Peyer's patch (tissue), 4 donors: ENCODE results near the gene FBLN1. TPM values are rescaled to one million over a fixed set of nuclear protein-coding genes. Genes with fewer than 3 reads are reported as not detected.

Experiments used
- DNase-seq, 3 donors: peaks; one replicate each; pipeline ENCODE4 v3.0.0-alpha.2; 2017 to 2019
- H3K27ac ChIP-seq, 4 donors: fragments of 200-600 bp; sonication (generic); one replicate each; pipeline ENCODE4 v1.5.1; 2016 to 2019
- H3K27me3 ChIP-seq, 2 donors: fragments of 200-600 bp; sonication (generic); one replicate each; pipeline ENCODE4 v1.5.1; 2019
- H3K36me3 ChIP-seq, 3 donors: fragments of 200-600 bp; sonication (generic); one replicate each; pipeline ENCODE4 v1.5.1; 2016 to 2019
- H3K4me1 ChIP-seq, 4 donors: fragments of 200-600 bp; sonication (generic); one replicate each; pipeline ENCODE4 v1.5.1; 2016 to 2019
- H3K4me3 ChIP-seq, 4 donors: fragments of 200-600 bp; sonication (generic); 1 replicate in 3 of 4; 2 replicates in 1 of 4; pipeline ENCODE4 v1.5.1; 2016 to 2019; ENCODE audit warnings: mild to moderate bottlenecking in 1 of 4
- H3K9me3 ChIP-seq, 4 donors: fragments of 200-600 bp; sonication (generic); one replicate each; pipeline ENCODE4 v1.5.1; 2016 to 2019; ENCODE audit warnings: mild to moderate bottlenecking in 1 of 4
- CTCF ChIP-seq, 6 experiments: fragments of 450-650 bp in 4 of 6; fragments of 200-600 bp in 2 of 6; sonication (generic) in 1 of 6; IDR thresholded peaks; one replicate each; pipeline ENCODE4 v1.5.1; 2017 to 2019; ENCODE audit warnings: antibody characterized with exemption in 6 of 6, mild to moderate bottlenecking in 3 of 6, moderate library complexity in 1 of 6
- POLR2A ChIP-seq, 2 donors: fragments of 450-650 bp; IDR thresholded peaks; one replicate each; pipeline ENCODE4 v1.5.1; 2017; ENCODE audit warnings: antibody characterized with exemption in 2 of 2, mild to moderate bottlenecking in 2 of 2, moderate library complexity in 2 of 2
- total RNA-seq, 4 donors: library from RNA; depleted of rRNA; stranded (reverse); fragments of >200 nt; gene quantifications; one replicate each; pipeline ENCODE4 v1.1.0, GENCODE V29; 2016

Gene FBLN1
- total RNA-seq, 4 donors from 2014 or later, result 29.8 to 162 (median 136) TPM

GRCh38 chr22:45525480-45525879 is 22.8 kb downstream of the FBLN1 start:
- no peak overlapping the region for H3K4me3 ChIP-seq
- H3K27me3 ChIP-seq, result no peaks in the 10 kb centered on the region
- no peaks in the 10 kb centered on the region for H3K36me3 ChIP-seq
- H3K27ac ChIP-seq, result peak overlapping the region in 3 of 4 donors; percentile 17 to 63 (median 27)
- no peaks in the 10 kb centered on the region for H3K4me1 ChIP-seq
- no peak for DNase-seq
- TF ChIP-seq CTCF (IDR thresholded peaks at IDR 0.05), result no peak
- TF ChIP-seq POLR2A (IDR thresholded peaks at IDR 0.05), result no peak
- H3K9me3 ChIP-seq, result no peaks in the 10 kb centered on the region

- Histone ChIP-seq H3K4me1 (no peaks in the 10 kb centered on the region), H3K27me3 (no peaks in the 10 kb centered on the region), H3K27ac (peak overlapping the region; percentile 27 to 63 (median 45)), H3K4me3 (no peak overlapping the region), H3K36me3 (no peaks in the 10 kb centered on the region), H3K9me3 (no peaks in the 10 kb centered on the region)
- TF ChIP-seq CTCF (IDR thresholded peaks at IDR 0.05) (no peak), POLR2A (IDR thresholded peaks at IDR 0.05) (no peak)
- DNase-seq, result no peak
These were observed 23.6 kb downstream of the FBLN1 start for GRCh38 chr22:45526281-45526680.

- H3K4me3 ChIP-seq, result no peak overlapping the region
- no peaks in the 10 kb centered on the region for H3K4me1 ChIP-seq
- peak overlapping the region in 3 of 4 donors; percentile 38 to 63 (median 52) for H3K27ac ChIP-seq
- H3K9me3 ChIP-seq, result no peaks in the 10 kb centered on the region
- DNase-seq, result no peak
- H3K27me3 ChIP-seq, result no peaks in the 10 kb centered on the region
- no peaks in the 10 kb centered on the region for H3K36me3 ChIP-seq
- TF ChIP-seq CTCF (IDR thresholded peaks at IDR 0.05) (no peak), POLR2A (IDR thresholded peaks at IDR 0.05) (no peak)
These were observed 24.2 kb downstream of the FBLN1 start for GRCh38 chr22:45526768-45527360.

DNA sequence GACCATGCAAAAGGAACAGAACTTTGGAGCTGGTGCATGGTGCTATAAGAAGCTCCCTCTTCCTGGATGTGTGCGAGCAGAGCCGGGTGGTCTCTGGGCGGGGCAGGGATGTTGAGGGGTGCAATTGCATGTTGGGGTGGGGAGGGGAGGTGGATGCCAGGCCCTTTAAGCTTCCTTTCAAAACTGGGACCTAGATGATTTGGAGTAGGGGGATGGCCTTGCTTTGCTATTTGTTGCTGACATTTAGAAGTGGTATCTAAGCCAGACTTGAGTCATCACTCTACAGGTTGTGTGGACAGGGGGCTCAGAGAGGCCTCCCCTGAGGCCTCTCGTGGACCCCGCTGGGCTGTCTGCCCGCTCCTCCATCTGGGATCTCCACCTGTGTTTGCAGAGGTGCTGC is 24.8 kb downstream of the FBLN1 start:
- H3K27ac ChIP-seq, result peak overlapping the region in 2 of 4 donors; percentile 31 to 39
- DNase-seq, result no peak
- TF ChIP-seq CTCF (IDR thresholded peaks at IDR 0.05) (no peak), POLR2A (IDR thresholded peaks at IDR 0.05) (no peak)

GRCh38 chr22:45528046-45528445 is 25.4 kb downstream of the FBLN1 start:
- Histone ChIP-seq H3K9me3 (no peaks in the 10 kb centered on the region), H3K27me3 (no peaks in the 10 kb centered on the region), H3K36me3 (no peaks in the 10 kb centered on the region), H3K27ac (peak overlapping the region in 2 of 4 donors; percentile 31 to 39), H3K4me1 (no peaks in the 10 kb centered on the region), H3K4me3 (no peak overlapping the region)
- DNase-seq, result no peak
- no peak for TF ChIP-seq POLR2A (IDR thresholded peaks at IDR 0.05)

More for the DNA sequence above, 24.8 kb downstream of the FBLN1 start:
- Histone ChIP-seq H3K4me3 (no peak overlapping the region), H3K27me3 (no peaks in the 10 kb centered on the region), H3K4me1 (no peaks in the 10 kb centered on the region), H3K9me3 (no peaks in the 10 kb centered on the region), H3K36me3 (no peaks in the 10 kb centered on the region)

GRCh38 chr22:45529105-45529504 is 26.4 kb downstream of the FBLN1 start:
- TF ChIP-seq POLR2A (IDR thresholded peaks at IDR 0.05) (no peak), CTCF (IDR thresholded peaks at IDR 0.05) (no peak)
- H3K4me1 ChIP-seq, result no peaks in the 10 kb centered on the region
- H3K36me3 ChIP-seq, result no peaks in the 10 kb centered on the region
- no peak overlapping the region for H3K4me3 ChIP-seq
- no peak for DNase-seq
- peak overlapping the region in 2 of 4 donors; percentile 8 to 19 for H3K27ac ChIP-seq
- no peaks in the 10 kb centered on the region for H3K27me3 ChIP-seq
- no peaks in the 10 kb centered on the region for H3K9me3 ChIP-seq
